Motor neuron (in vitro differentiated cells): Measurements from ENCODE around the gene USP12. TPM values are rescaled to one million over a fixed set of nuclear protein-coding genes. Genes with fewer than 3 reads are reported as not detected.

Source experiments
- ATAC-seq, 8 experiments: fragments of 200-7000 bp; cut with Tn5 transposase; replicated peaks in 6 of 8; 2 replicates each; pipeline ENCODE4 v1.8.0; 2021; ENCODE audit warnings: mild to moderate bottlenecking in 8 of 8, moderate library complexity in 8 of 8
- H3K27ac ChIP-seq, 2 donors: fragments of 250-450 bp; sonication (Bioruptor Pico); 2 replicates each; pipeline ENCODE4 v1.9.0; 2021; ENCODE audit warnings: antibody characterized with exemption in 2 of 2, mild to moderate bottlenecking in 2 of 2, moderate library complexity in 1 of 2
- H3K4me1 ChIP-seq, 2 donors: fragments of 250-450 bp; sonication (Bioruptor Pico); replicated peaks in 1 of 2; 2 replicates each; pipeline ENCODE4 v1.6.1; 2021; ENCODE audit warnings: antibody characterized with exemption in 2 of 2, mild to moderate bottlenecking in 2 of 2, moderate library complexity in 1 of 2
- H3K4me3 ChIP-seq, 5 donors: fragments of 250-450 bp; sonication (Bioruptor Pico); 2 replicates each; pipeline ENCODE4 v1.9.0; 2021; ENCODE audit warnings: antibody characterized with exemption in 5 of 5, mild to moderate bottlenecking in 5 of 5, moderate library complexity in 4 of 5
- WGBS, 10 experiments: fragments of 450-650 bp; shearing (Covaris generic); methylation state at CpG; one replicate each; pipeline ENCODE4 v1.0.0; 2022; 5-methylcytosine and 5-hydroxymethylcytosine counted together
- in situ Hi-C, 9 experiments: fragments of 400-800 bp; cut with MboI; loops; one replicate each; pipeline ENCODE4 v1.15.0; 2021; ENCODE audit warnings: low sequenced_read_pairs in 9 of 9, low pct_unique_long_range_greater_than_20kb in 2 of 9; ENCODE audit not compliant: unreplicated experiment in 9 of 9
- total RNA-seq, 8 experiments: library from RNA; unstranded; fragments of 300-600 nt; gene quantifications; 2 replicates each; pipeline versions ENCODE4 v1.2.3 to v1.2.4, GENCODE V29; 2022

The USP12 gene
- total RNA-seq, 8 experiments from 2014 or later = 13.7 to 38.0 (median 18.3) TPM

DNA sequence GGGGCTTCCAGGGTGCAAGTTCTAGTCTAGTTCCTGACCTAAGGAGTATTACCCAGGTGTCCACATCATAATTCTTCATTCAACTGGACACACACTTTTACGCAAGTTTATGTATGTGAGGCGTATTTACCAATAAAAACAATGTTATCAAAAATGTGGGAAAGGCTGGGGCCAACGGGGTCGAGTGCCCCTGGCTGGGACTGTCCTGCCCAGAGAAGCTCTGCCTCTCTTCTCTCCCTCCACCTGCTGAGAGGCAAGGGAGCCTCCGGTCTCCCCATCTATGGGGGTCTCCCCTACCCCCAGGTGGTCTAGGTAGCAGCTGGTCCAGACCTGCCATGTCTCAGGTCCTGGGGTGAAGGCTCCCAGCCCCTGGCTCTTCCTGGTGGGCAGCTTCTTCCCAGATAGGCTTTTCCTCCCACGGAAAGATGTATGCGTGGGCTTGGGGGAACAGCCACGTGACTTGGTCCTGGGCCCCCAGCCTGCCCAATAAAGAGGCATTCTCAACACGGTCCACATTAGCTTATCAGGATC, 132.4 kb downstream of the USP12 start:
- in situ Hi-C loops = no loop called here
- no peak overlapping the region for H3K27ac ChIP-seq
- WGBS, 10 experiments = 73 to 100% (median 95%) methylated on average over 2 to 6 of the region's 9 CpGs; no CpG with 5 or more reads in 2 of the 10 experiments
- H3K4me1 ChIP-seq = peaks cover 0 to 6% of the 10 kb centered on the region in 2 donors
- H3K4me3 ChIP-seq = no peak overlapping the region
- no peak for ATAC-seq

- H3K4me3 ChIP-seq = no peak overlapping the region
- WGBS, 10 experiments = 0 to 100% (median 74%) methylated on average over 1 to 4 of the region's 5 CpGs; no CpG with 5 or more reads in 2 of the 10 experiments
- in situ Hi-C loops = no loop called here
- ATAC-seq = peak in 3 of 8 experiments; percentile 59 to 63 (median 62)
- no peak overlapping the region for H3K27ac ChIP-seq
- H3K4me1 ChIP-seq = peaks cover 0 to 6% of the 10 kb centered on the region in 2 donors
Measured at GRCh38 chr13:27038323-27038722, 133.3 kb downstream of the USP12 start.

- in situ Hi-C loops = no loop called here
- 38 to 86% (median 75%) methylated on average over 1 to 2 of the region's 5 CpGs; no CpG with 5 or more reads in 5 of the 10 experiments for WGBS, 10 experiments
- Histone ChIP-seq H3K27ac (no peak overlapping the region), H3K4me1 (peaks cover 0 to 6% of the 10 kb centered on the region in 2 donors), H3K4me3 (no peak overlapping the region)
- no peak for ATAC-seq
Measured at GRCh38 chr13:27037571-27037970, 134.0 kb downstream of the USP12 start.

- no peak overlapping the region for H3K27ac ChIP-seq
- peaks cover 0 to 6% of the 10 kb centered on the region in 2 donors for H3K4me1 ChIP-seq
- in situ Hi-C loops = no loop called here
- H3K4me3 ChIP-seq = no peak overlapping the region
- 71 to 100% (median 90%) methylated on average over 1 to 3 of the region's 4 CpGs; no CpG with 5 or more reads in 1 of the 10 experiments for WGBS, 10 experiments
- ATAC-seq = no peak
Measured at GRCh38 chr13:27037171-27037570, 134.4 kb downstream of the USP12 start.

DNA sequence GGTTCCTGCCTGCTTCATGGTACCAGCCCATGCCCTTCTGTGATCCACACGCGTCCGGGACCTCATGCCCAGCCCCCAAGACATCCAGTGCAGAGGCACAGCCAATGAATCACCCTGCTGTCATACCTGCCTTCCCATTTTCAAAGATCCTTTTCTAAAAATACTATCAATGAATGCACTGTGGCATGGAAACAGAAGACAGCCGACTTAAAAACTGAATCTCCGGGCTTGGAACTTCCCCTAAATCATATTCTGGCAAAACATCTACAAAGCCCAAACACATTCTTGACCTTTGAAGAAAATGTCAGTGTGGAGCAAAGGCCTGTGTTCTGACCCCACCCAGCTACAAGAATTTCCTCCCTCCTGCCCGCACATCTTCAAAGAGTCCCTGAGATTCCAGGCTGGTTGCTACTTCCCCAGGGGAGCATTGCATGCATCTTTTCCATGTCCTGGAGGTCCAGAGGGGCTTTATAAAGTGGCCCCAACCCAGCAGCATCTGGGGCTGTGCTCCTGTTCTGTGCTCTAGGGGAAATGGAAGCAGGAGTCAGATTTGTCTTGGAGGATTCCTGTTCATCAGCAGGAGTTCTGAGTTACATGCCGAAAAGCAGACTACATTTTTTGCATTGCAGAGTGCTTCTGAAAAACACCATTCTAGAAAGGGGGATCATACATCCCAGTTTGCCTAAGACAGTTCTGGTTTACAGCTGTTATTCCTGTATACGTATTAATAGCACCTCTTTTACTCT, 135.2 kb downstream of the USP12 start:
- Histone ChIP-seq H3K27ac (no peak overlapping the region), H3K4me3 (no peak overlapping the region)
- in situ Hi-C loops = no loop called here

GRCh38 chr13:27035892-27036235, 135.7 kb downstream of the USP12 start:
- 47 to 98% (median 79%) methylated on average over 2 to 8 of the region's 11 CpGs; no CpG with 5 or more reads in 2 of the 10 experiments for WGBS, 10 experiments
- H3K4me3 ChIP-seq = no peak overlapping the region

More for the DNA sequence above, 135.2 kb downstream of the USP12 start:
- 36 to 90% (median 63%) methylated on average over 1 to 8 of the region's 8 CpGs for WGBS, 10 experiments
- peak in 4 of 8 experiments; percentile 44 to 66 (median 48) for ATAC-seq
- H3K4me1 ChIP-seq = peaks cover 0 to 6% of the 10 kb centered on the region in 2 donors

GRCh38 chr13:27034678-27035111, 136.9 kb downstream of the USP12 start:
- peak in 6 of 8 experiments; percentile 29 to 63 (median 45) for ATAC-seq
- no peak overlapping the region for H3K4me3 ChIP-seq
- WGBS, 10 experiments = 0 to 68% (median 32%) methylated on average over 1 to 11 of the region's 18 CpGs; no CpG with 5 or more reads in 2 of the 10 experiments

More at GRCh38 chr13:27035892-27036235, 135.7 kb downstream of the USP12 start:
- Histone ChIP-seq H3K4me1 (peaks cover 0 to 6% of the 10 kb centered on the region in 2 donors), H3K27ac (no peak overlapping the region)
- peak in 5 of 8 experiments; percentile 73 to 95 (median 82) for ATAC-seq
- in situ Hi-C loops = no loop called here

GRCh38 chr13:27028683-27029480, 142.7 kb downstream of the USP12 start:
- H3K4me1 ChIP-seq = peaks cover 0 to 7% of the 10 kb centered on the region in 2 donors
- in situ Hi-C loops = no loop called here
- H3K4me3 ChIP-seq = no peak overlapping the region
- ATAC-seq = no peak
- H3K27ac ChIP-seq = no peak overlapping the region
- WGBS, 10 experiments = 48 to 95% (median 73%) methylated on average over 3 to 8 of the region's 8 CpGs; no CpG with 5 or more reads in 1 of the 10 experiments

More at GRCh38 chr13:27034678-27035111, 136.9 kb downstream of the USP12 start:
- in situ Hi-C loops = no loop called here
- Histone ChIP-seq H3K27ac (no peak overlapping the region), H3K4me1 (peaks cover 0 to 6% of the 10 kb centered on the region in 2 donors)

- Histone ChIP-seq H3K27ac (no peak overlapping the region), H3K4me3 (no peak overlapping the region), H3K4me1 (peaks cover 0 to 11% of the 10 kb centered on the region in 2 donors)
- 0 to 80% (median 60%) methylated on average over 1 to 2 of the region's 3 CpGs; no CpG with 5 or more reads in 5 of the 10 experiments for WGBS, 10 experiments
- in situ Hi-C loops = no loop called here
- ATAC-seq = peak in 1 of 8 experiments; percentile 38
Measured at GRCh38 chr13:27027086-27027667, 144.4 kb downstream of the USP12 start.

DNA sequence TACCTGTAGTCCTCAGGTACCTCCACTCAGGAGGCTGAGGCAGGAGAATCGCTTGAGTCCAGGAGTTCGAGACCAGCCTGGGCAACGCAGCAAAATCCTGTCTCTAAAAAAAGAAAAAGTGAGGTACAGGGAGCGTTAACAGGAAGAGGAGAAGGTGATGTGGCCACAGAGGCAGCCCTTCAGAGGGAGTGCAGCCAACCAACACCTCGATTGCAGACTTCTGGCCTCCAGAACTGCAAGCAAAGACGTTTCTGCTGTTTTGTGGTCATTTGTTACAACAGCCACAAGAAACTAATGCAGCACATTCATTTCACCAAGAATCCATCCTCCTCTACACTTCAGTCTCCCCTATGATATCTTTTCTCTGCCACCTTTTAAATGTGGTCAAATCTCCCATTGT, 145.2 kb downstream of the USP12 start:
- WGBS, 10 experiments = 7 to 100% (median 72%) methylated on average over 1 to 4 of the region's 6 CpGs; no CpG with 5 or more reads in 4 of the 10 experiments
- peaks cover 0 to 11% of the 10 kb centered on the region in 2 donors for H3K4me1 ChIP-seq
- no peak overlapping the region for H3K27ac ChIP-seq
- in situ Hi-C loops = no loop called here
- H3K4me3 ChIP-seq = no peak overlapping the region
- ATAC-seq = no peak

DNA sequence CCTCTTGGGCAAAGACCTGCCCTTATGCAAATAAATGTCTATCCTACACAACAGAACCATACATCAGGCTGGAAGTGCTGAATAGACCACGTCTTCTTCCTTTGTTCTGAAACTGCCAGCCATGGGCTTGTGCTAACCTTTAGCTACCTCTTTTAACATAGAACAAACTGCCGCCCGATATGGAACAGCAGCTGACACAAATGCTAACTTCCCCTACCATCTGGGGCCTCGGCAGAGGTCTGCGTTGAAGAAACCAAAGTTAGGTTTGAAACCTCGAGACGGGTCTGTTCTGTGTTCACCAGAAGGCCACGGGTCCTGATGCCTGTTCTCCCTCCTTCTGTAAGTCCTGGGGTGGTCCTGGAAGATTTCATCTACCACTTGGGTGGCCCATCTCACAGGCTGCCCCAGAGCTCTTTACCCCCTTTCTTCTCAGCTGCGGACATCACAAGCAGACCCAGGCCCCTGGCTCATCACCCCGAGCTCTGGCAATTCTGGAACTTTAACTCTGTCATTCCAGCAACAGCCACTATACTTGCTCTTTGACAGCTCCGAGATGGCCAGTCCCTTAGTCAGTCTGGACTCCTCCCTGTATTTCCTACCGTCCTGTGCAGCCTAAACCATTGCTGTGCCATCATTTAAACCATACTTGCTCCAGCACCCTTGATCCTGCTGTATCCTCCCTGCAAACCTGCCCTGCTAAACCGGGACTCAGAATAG, 146.7 kb downstream of the USP12 start:
- Histone ChIP-seq H3K27ac (no peak overlapping the region), H3K4me1 (peaks cover 0 to 11% of the 10 kb centered on the region in 2 donors), H3K4me3 (no peak overlapping the region)
- WGBS, 10 experiments = 17 to 100% (median 57%) methylated on average over 1 to 11 of the region's 13 CpGs; no CpG with 5 or more reads in 2 of the 10 experiments
- peak in 5 of 8 experiments; percentile 2 to 45 (median 33) for ATAC-seq
- in situ Hi-C loops = no loop called here

GRCh38 chr13:27024074-27024461, 147.5 kb downstream of the USP12 start:
- no peak for ATAC-seq
- peaks cover 0 to 11% of the 10 kb centered on the region in 2 donors for H3K4me1 ChIP-seq
- H3K27ac ChIP-seq = no peak overlapping the region
- WGBS, 10 experiments = 67 to 100% (median 90%) methylated on average over 1 to 2 of the region's 2 CpGs; no CpG with 5 or more reads in 3 of the 10 experiments
- H3K4me3 ChIP-seq = no peak overlapping the region
- in situ Hi-C loops = no loop called here
